Activated CD8-positive, alpha-beta T cell treated with anti-CD3 and anti-CD28 coated beads for 36 hours (primary cell): Measurements from ENCODE around the gene NLRP6. TPM values are rescaled to one million over a fixed set of nuclear protein-coding genes. Genes with fewer than 3 reads are reported as not detected.

Experiments used
- ATAC-seq: fragments of 200-7000 bp; cut with Tn5 transposase; one replicate; pipeline ENCODE4 v1.10.0; 2021; ENCODE audit warnings: mild to moderate bottlenecking, moderate library complexity
- CTCF ChIA-PET: fragments of 350-600 bp; sonication (Branson Sonifier 250); formaldehyde crosslinking; loops from one replicate; lab custom pipeline; 2021; ENCODE audit warnings: antibody characterized with exemption; lab: Charles Lee
- POLR2A ChIA-PET: fragments of 350-600 bp; sonication (Branson Sonifier 250); formaldehyde crosslinking; loops from one replicate; lab custom pipeline; 2021; ENCODE audit warnings: antibody characterized with exemption; lab: Charles Lee
- DNase-seq: peaks from one replicate; pipeline ENCODE4 v3.0.0-alpha.2; 2020
- H3K27ac Mint-ChIP-seq: one replicate; pipeline ENCODE4 v1.8.0; 2021; ENCODE audit warnings: mild to moderate bottlenecking, mixed read lengths
- H3K27me3 Mint-ChIP-seq: one replicate; pipeline ENCODE4 v1.8.0; 2021; ENCODE audit warnings: mixed read lengths
- H3K36me3 Mint-ChIP-seq: one replicate; pipeline ENCODE4 v1.8.0; 2021; ENCODE audit warnings: low read depth, mixed read lengths
- H3K4me1 Mint-ChIP-seq: one replicate; pipeline ENCODE4 v1.8.0; 2021; ENCODE audit warnings: low read depth, mixed read lengths
- H3K4me3 Mint-ChIP-seq: one replicate; pipeline ENCODE4 v1.8.0; 2021; ENCODE audit warnings: mild to moderate bottlenecking, moderate library complexity, mixed read lengths
- H3K9me3 Mint-ChIP-seq: one replicate; pipeline ENCODE4 v1.8.0; 2021; ENCODE audit warnings: mixed read lengths
- CTCF ChIP-seq: fragments of 200-600 bp; IDR thresholded peaks from one replicate; pipeline ENCODE4 v1.8.0; 2022; ENCODE audit warnings: antibody characterized with exemption, mild to moderate bottlenecking
- intact Hi-C: fragments of 100-400 bp; cut with micrococcal nuclease; formaldehyde crosslinking; loops from one replicate; pipeline ENCODE4 v1.10.0; 2022
- total RNA-seq, 2 experiments: library from RNA; stranded (reverse); gene quantifications; one replicate each; pipeline ENCODE4 v1.2.3, GENCODE V29; 2021

Gene NLRP6
- total RNA-seq, 2 experiments from 2014 or later: 3.3 to 3.4 TPM

DNA sequence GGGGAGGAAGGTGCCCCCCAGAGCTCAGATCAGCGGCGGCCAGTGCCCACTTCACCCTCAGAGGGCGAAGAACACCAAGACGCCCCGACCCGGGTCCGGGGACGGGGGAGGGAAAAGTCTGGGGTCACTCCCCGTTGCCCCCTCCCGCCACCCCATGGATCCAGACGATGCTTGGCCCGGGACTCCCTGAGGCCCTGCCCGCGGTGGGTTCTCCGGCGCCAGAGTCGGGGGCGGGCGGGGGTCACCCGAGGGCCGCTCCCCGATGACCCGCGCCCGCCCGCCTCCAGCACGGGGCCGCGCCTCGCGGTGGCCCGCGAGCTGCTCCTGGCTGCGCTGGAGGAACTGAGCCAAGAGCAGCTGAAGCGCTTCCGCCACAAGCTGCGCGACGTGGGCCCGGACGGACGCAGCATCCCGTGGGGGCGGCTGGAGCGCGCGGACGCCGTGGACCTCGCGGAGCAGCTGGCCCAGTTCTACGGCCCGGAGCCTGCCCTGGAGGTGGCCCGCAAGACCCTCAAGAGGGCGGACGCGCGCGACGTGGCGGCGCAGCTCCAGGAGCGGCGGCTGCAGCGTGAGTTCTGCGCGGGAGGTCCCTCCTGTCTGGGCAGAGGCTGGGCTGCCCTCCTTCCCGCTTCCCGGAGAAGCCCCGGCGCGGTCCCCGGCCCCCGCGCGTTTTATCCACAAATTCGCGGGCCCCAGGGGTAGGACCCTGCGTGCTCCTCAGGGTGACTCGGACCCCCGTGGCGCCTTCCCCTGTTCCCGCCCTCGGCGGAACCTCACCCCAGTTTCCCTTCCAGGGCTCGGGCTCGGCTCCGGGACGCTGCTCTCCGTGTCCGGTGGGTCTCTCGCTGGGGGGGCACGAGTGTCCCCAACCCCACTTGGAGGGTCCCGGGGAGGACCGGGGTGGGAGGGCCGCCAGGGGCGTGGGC is 1.1 kb downstream of the NLRP6 start:
- ATAC-seq (no peak), DNase-seq (no peak)
- H3K27ac Mint-ChIP-seq: peak overlapping the region; percentile 77
- ChIA-PET POLR2A (interaction anchor here (0.6 to 8.5 kb wide), 15 partner anchors 9 to 229 kb away, joined by 3 to 75 read pairs (median 5); partner anchors contain the start of genes IFITM5, PGGHG, PSMD13 and SIRT3), CTCF (interaction anchor here (1.1 to 7.4 kb wide), 11 partner anchors 8 to 84 kb away, joined by 3 to 71 read pairs (median 5); partner anchors contain the start of genes IFITM2 and PGGHG)
- peak overlapping the region; percentile 86 for H3K4me3 Mint-ChIP-seq
- intact Hi-C loops: no loop called here
- peaks cover 50% of the 10 kb centered on the region for H3K4me1 Mint-ChIP-seq
- no peak for TF ChIP-seq CTCF
- peaks cover 12% of the 10 kb centered on the region for H3K9me3 Mint-ChIP-seq
- peaks cover 41% of the 10 kb centered on the region for H3K36me3 Mint-ChIP-seq
- peaks cover 10% of the 10 kb centered on the region for H3K27me3 Mint-ChIP-seq

- H3K27me3 Mint-ChIP-seq: peaks cover 10% of the 10 kb centered on the region
- CTCF ChIA-PET: interaction anchor here (1.4 to 7.4 kb wide), 7 partner anchors 11 to 83 kb away, joined by 4 to 71 read pairs (median 14); partner anchors contain the start of gene IFITM2
- peaks cover 54% of the 10 kb centered on the region for H3K4me1 Mint-ChIP-seq
- ATAC-seq (peak; percentile 28), DNase-seq (peak; percentile 67)
- no peak for TF ChIP-seq CTCF
- H3K27ac Mint-ChIP-seq: peak overlapping the region; percentile 68
- peaks cover 12% of the 10 kb centered on the region for H3K9me3 Mint-ChIP-seq
- H3K36me3 Mint-ChIP-seq: peaks cover 43% of the 10 kb centered on the region
- H3K4me3 Mint-ChIP-seq: peak overlapping the region; percentile 82
- POLR2A ChIA-PET: interaction anchor here (0.8 to 8.5 kb wide), 10 partner anchors 9 to 170 kb away, joined by 3 to 75 read pairs (median 10); partner anchors contain the start of genes PGGHG, PSMD13, PTDSS2 and SIRT3
- intact Hi-C loops: no loop called here
Observed at GRCh38 chr11:279966-280705, 1.9 kb downstream of the NLRP6 start.

- H3K36me3 Mint-ChIP-seq: peaks cover 43% of the 10 kb centered on the region
- H3K9me3 Mint-ChIP-seq: peaks cover 12% of the 10 kb centered on the region
- peak; percentile 63 for DNase-seq
- peak; percentile 16 for ATAC-seq
- ChIA-PET POLR2A (interaction anchor here (0.8 to 8.5 kb wide), 12 partner anchors 8 to 169 kb away, joined by 3 to 75 read pairs (median 10); partner anchors contain the start of genes PGGHG, PSMD13, PTDSS2 and SIRT3), CTCF (interaction anchor here (1.4 to 7.4 kb wide), 6 partner anchors 10 to 82 kb away, joined by 4 to 71 read pairs (median 20); partner anchors contain the start of gene IFITM2)
- TF ChIP-seq CTCF: no peak
- intact Hi-C loops: no loop called here
- H3K4me1 Mint-ChIP-seq: peaks cover 61% of the 10 kb centered on the region
- peak overlapping the region; percentile 82 for H3K4me3 Mint-ChIP-seq
- H3K27me3 Mint-ChIP-seq: peaks cover 10% of the 10 kb centered on the region
- peak overlapping the region; percentile 86 for H3K27ac Mint-ChIP-seq
Observed at GRCh38 chr11:280706-281485, 2.7 kb downstream of the NLRP6 start.

- no peak for ATAC-seq
- H3K4me1 Mint-ChIP-seq: peaks cover 65% of the 10 kb centered on the region
- H3K36me3 Mint-ChIP-seq: peaks cover 37% of the 10 kb centered on the region
- CTCF ChIA-PET: interaction anchor here (1.3 to 7.4 kb wide), 7 partner anchors 9 to 166 kb away, joined by 3 to 71 read pairs (median 14); partner anchors contain the start of gene IFITM2
- H3K9me3 Mint-ChIP-seq: peaks cover 6% of the 10 kb centered on the region
- peak overlapping the region; percentile 86 for H3K27ac Mint-ChIP-seq
- H3K4me3 Mint-ChIP-seq: peak overlapping the region; percentile 82
- H3K27me3 Mint-ChIP-seq: peaks cover 10% of the 10 kb centered on the region
- intact Hi-C loops: no loop called here
- peak; percentile 52 for DNase-seq
- POLR2A ChIA-PET: interaction anchor here (0.9 to 8.5 kb wide), 10 partner anchors 8 to 168 kb away, joined by 3 to 75 read pairs (median 10); partner anchors contain the start of genes PGGHG and PTDSS2
- TF ChIP-seq CTCF: no peak
Observed at GRCh38 chr11:281486-282161, 3.4 kb downstream of the NLRP6 start.
